Measurements from ENCODE around the gene STRADA.
A peak's percentile ranks its signal among the peaks of the same experiment; 100 is the strongest.

The STRADA gene

GRCh38 chr17:63716426-63716825, 25.2 kb downstream of the STRADA start:
- peaks cover 5% of the 10 kb centered on the region for H3K4me1 Mint-ChIP-seq
- ATAC-seq: no peak
- no peak overlapping the region for H3K4me3 Mint-ChIP-seq
- H3K36me3 Mint-ChIP-seq: peaks cover 36% of the 10 kb centered on the region
- H3K9me3 Mint-ChIP-seq: no peaks in the 10 kb centered on the region
- no peak for DNase-seq (ENCODE audit: low spot score in 2 of 2)
- H3K27ac Mint-ChIP-seq: peak overlapping the region; percentile 58

GRCh38 chr17:63714550-63715277, 26.9 kb downstream of the STRADA start:
- H3K9me3 Mint-ChIP-seq: no peaks in the 10 kb centered on the region
- H3K27ac Mint-ChIP-seq: peak overlapping the region; percentile 17
- H3K36me3 Mint-ChIP-seq: peaks cover 47% of the 10 kb centered on the region
- DNase-seq (ENCODE audit: low spot score in 2 of 2): no peak
- ATAC-seq: no peak
- H3K4me1 Mint-ChIP-seq: peaks cover 5% of the 10 kb centered on the region
- no peak overlapping the region for H3K4me3 Mint-ChIP-seq

- no peaks in the 10 kb centered on the region for H3K9me3 Mint-ChIP-seq
- no peak for DNase-seq (ENCODE audit: low spot score in 2 of 2)
- H3K4me3 Mint-ChIP-seq: no peak overlapping the region
- H3K4me1 Mint-ChIP-seq: peaks cover 41% of the 10 kb centered on the region
- ATAC-seq: no peak
- H3K27ac Mint-ChIP-seq: peak overlapping the region; percentile 63
- peaks cover 58% of the 10 kb centered on the region for H3K36me3 Mint-ChIP-seq
Observed at GRCh38 chr17:63709110-63709509, 32.5 kb downstream of the STRADA start.

GRCh38 chr17:63707151-63707550, 34.4 kb downstream of the STRADA start:
- ATAC-seq: no peak
- Mint-ChIP-seq H3K27ac (peak overlapping the region; percentile 92), H3K4me3 (peak overlapping the region; percentile 25), H3K36me3 (peaks cover 58% of the 10 kb centered on the region), H3K9me3 (no peaks in the 10 kb centered on the region), H3K4me1 (peaks cover 61% of the 10 kb centered on the region)
- DNase-seq (ENCODE audit: low spot score in 2 of 2): no peak

GRCh38 chr17:63706336-63707082, 35.1 kb downstream of the STRADA start:
- ATAC-seq (no peak), DNase-seq (ENCODE audit: low spot score in 2 of 2) (no peak)
- H3K27ac Mint-ChIP-seq: peak overlapping the region; percentile 92
- no peaks in the 10 kb centered on the region for H3K9me3 Mint-ChIP-seq
- H3K4me1 Mint-ChIP-seq: peaks cover 67% of the 10 kb centered on the region
- peaks cover 58% of the 10 kb centered on the region for H3K36me3 Mint-ChIP-seq
- peak overlapping the region; percentile 25 for H3K4me3 Mint-ChIP-seq

GRCh38 chr17:63705657-63706056, 35.9 kb downstream of the STRADA start:
- H3K9me3 Mint-ChIP-seq: no peaks in the 10 kb centered on the region
- ATAC-seq (no peak), DNase-seq (ENCODE audit: low spot score in 2 of 2) (no peak)
- peaks cover 64% of the 10 kb centered on the region for H3K36me3 Mint-ChIP-seq
- H3K4me3 Mint-ChIP-seq: peak overlapping the region; percentile 25
- H3K4me1 Mint-ChIP-seq: peaks cover 73% of the 10 kb centered on the region
- H3K27ac Mint-ChIP-seq: peak overlapping the region; percentile 92

GRCh38 chr17:63704836-63705235, 36.8 kb downstream of the STRADA start:
- no peak for ATAC-seq
- Mint-ChIP-seq H3K36me3 (peaks cover 57% of the 10 kb centered on the region), H3K27ac (peak overlapping the region; percentile 92), H3K4me1 (peaks cover 73% of the 10 kb centered on the region), H3K9me3 (no peaks in the 10 kb centered on the region), H3K4me3 (no peak overlapping the region)
- DNase-seq (ENCODE audit: low spot score in 2 of 2): no peak

- H3K4me3 Mint-ChIP-seq: peak overlapping the region; percentile 86
- peak overlapping the region; percentile 94 for H3K27ac Mint-ChIP-seq
- ATAC-seq (no peak), DNase-seq (ENCODE audit: low spot score in 2 of 2) (no peak)
- H3K36me3 Mint-ChIP-seq: peaks cover 54% of the 10 kb centered on the region
- H3K9me3 Mint-ChIP-seq: no peaks in the 10 kb centered on the region
- peaks cover 68% of the 10 kb centered on the region for H3K4me1 Mint-ChIP-seq
Observed at GRCh38 chr17:63704259-63704576, 37.4 kb downstream of the STRADA start.

GRCh38 chr17:63703556-63704258, 37.9 kb downstream of the STRADA start:
- H3K9me3 Mint-ChIP-seq: no peaks in the 10 kb centered on the region
- DNase-seq (ENCODE audit: low spot score in 2 of 2): no peak
- no peak for ATAC-seq
- H3K36me3 Mint-ChIP-seq: peaks cover 54% of the 10 kb centered on the region
- peaks cover 63% of the 10 kb centered on the region for H3K4me1 Mint-ChIP-seq
- H3K4me3 Mint-ChIP-seq: peak overlapping the region; percentile 86
- peak overlapping the region; percentile 94 for H3K27ac Mint-ChIP-seq

- Mint-ChIP-seq H3K4me1 (peaks cover 65% of the 10 kb centered on the region), H3K36me3 (peaks cover 59% of the 10 kb centered on the region), H3K9me3 (no peaks in the 10 kb centered on the region), H3K27ac (peak overlapping the region; percentile 94), H3K4me3 (peak overlapping the region; percentile 86)
- DNase-seq (ENCODE audit: low spot score in 2 of 2): no peak
- ATAC-seq: no peak
Observed at GRCh38 chr17:63703029-63703428, 38.6 kb downstream of the STRADA start.

- peaks cover 69% of the 10 kb centered on the region for H3K4me1 Mint-ChIP-seq
- DNase-seq (ENCODE audit: low spot score in 2 of 2) (no peak), ATAC-seq (no peak)
- H3K4me3 Mint-ChIP-seq: peak overlapping the region; percentile 86
- H3K9me3 Mint-ChIP-seq: no peaks in the 10 kb centered on the region
- H3K36me3 Mint-ChIP-seq: peaks cover 63% of the 10 kb centered on the region
- peak overlapping the region; percentile 94 for H3K27ac Mint-ChIP-seq
Observed at GRCh38 chr17:63702721-63703015, 38.9 kb downstream of the STRADA start.

GRCh38 chr17:63701868-63702720, 39.5 kb downstream of the STRADA start:
- H3K4me3 Mint-ChIP-seq: peak overlapping the region; percentile 86
- ATAC-seq (peak; percentile 47), DNase-seq (ENCODE audit: low spot score in 2 of 2) (peak; percentile 45 to 80)
- H3K9me3 Mint-ChIP-seq: no peaks in the 10 kb centered on the region
- peaks cover 70% of the 10 kb centered on the region for H3K4me1 Mint-ChIP-seq
- peaks cover 69% of the 10 kb centered on the region for H3K36me3 Mint-ChIP-seq
- peak overlapping the region; percentile 94 for H3K27ac Mint-ChIP-seq

- H3K27ac Mint-ChIP-seq: peak overlapping the region; percentile 94
- H3K4me1 Mint-ChIP-seq: peaks cover 70% of the 10 kb centered on the region
- peaks cover 75% of the 10 kb centered on the region for H3K36me3 Mint-ChIP-seq
- H3K9me3 Mint-ChIP-seq: no peaks in the 10 kb centered on the region
- no peak for DNase-seq (ENCODE audit: low spot score in 2 of 2)
- ATAC-seq: no peak
- H3K4me3 Mint-ChIP-seq: peak overlapping the region; percentile 86
Observed at GRCh38 chr17:63701456-63701820, 40.2 kb downstream of the STRADA start.

GRCh38 chr17:63700528-63701455, 40.8 kb downstream of the STRADA start:
- Mint-ChIP-seq H3K4me1 (peaks cover 70% of the 10 kb centered on the region), H3K27ac (peak overlapping the region; percentile 94), H3K9me3 (no peaks in the 10 kb centered on the region), H3K4me3 (peak overlapping the region; percentile 86), H3K36me3 (peaks cover 82% of the 10 kb centered on the region)
- ATAC-seq (peak; percentile 5), DNase-seq (ENCODE audit: low spot score in 2 of 2) (peak; percentile 49 to 84)

All from stimulated activated effector memory CD8-positive, alpha-beta T cell treated with anti-CD3 and anti-CD28 coated beads, Interleukin-12 subunit alpha, Interleukin-12 subunit beta, amount 100 ng/mL, for 72 hours (primary cell).